ENCODE data around the gene CBLB. TPM values are rescaled to one million over a fixed set of nuclear protein-coding genes. Genes with fewer than 3 reads are reported as not detected.
"Not testable (repeated sequence)": the region's sequence is repeated elsewhere in the genome, so short reads cannot be mapped to it uniquely, and the experiment has no call there.

Gene CBLB
- polyA plus RNA-seq, 2 donors = 3.8 to 4.8 TPM

GRCh38 chr3:105771392-105771791, 97.4 kb downstream of the CBLB start:
- Histone ChIP-seq H3K36me3 (ENCODE audit: control insufficient read depth in 2 of 2, insufficient read depth in 2 of 2, low read length in 1 of 2) (no peaks in the 10 kb centered on the region), H3K27ac (ENCODE audit: low read depth in 2 of 2, low read length in 1 of 2) (no peak overlapping the region), H3K27me3 (ENCODE audit: control insufficient read depth in 1 of 2, insufficient read depth in 2 of 2, low read length in 2 of 2) (no peaks in the 10 kb centered on the region), H3K4me1 (ENCODE audit: control insufficient read depth in 2 of 2, insufficient read depth in 2 of 2, low read length in 1 of 2) (no peaks in the 10 kb centered on the region), H3K9me3 (ENCODE audit: control insufficient read depth in 2 of 2, insufficient read depth in 1 of 2, low read depth in 1 of 2, low read length in 1 of 2) (no peaks in the 10 kb centered on the region), H3K4me3 (ENCODE audit: low read depth in 1 of 2, low read length in 2 of 2) (no peak overlapping the region)
- WGBS, 2 donors = 93 to 100% methylated on average over 1 of the region's 1 CpG

- H3K27ac ChIP-seq (ENCODE audit: low read depth in 2 of 2, low read length in 1 of 2) = no peak overlapping the region
- H3K4me1 ChIP-seq (ENCODE audit: control insufficient read depth in 2 of 2, insufficient read depth in 2 of 2, low read length in 1 of 2) = no peaks in the 10 kb centered on the region
- H3K9me3 ChIP-seq (ENCODE audit: control insufficient read depth in 2 of 2, insufficient read depth in 1 of 2, low read depth in 1 of 2, low read length in 1 of 2) = no peaks in the 10 kb centered on the region
- 93 to 97% methylated on average over 4 of the region's 4 CpGs for WGBS, 2 donors
- no peaks in the 10 kb centered on the region for H3K36me3 ChIP-seq (ENCODE audit: control insufficient read depth in 2 of 2, insufficient read depth in 2 of 2, low read length in 1 of 2)
- no peaks in the 10 kb centered on the region for H3K27me3 ChIP-seq (ENCODE audit: control insufficient read depth in 1 of 2, insufficient read depth in 2 of 2, low read length in 2 of 2)
- H3K4me3 ChIP-seq (ENCODE audit: low read depth in 1 of 2, low read length in 2 of 2) = no peak overlapping the region
Observed at GRCh38 chr3:105770410-105770809, 98.4 kb downstream of the CBLB start.

- Histone ChIP-seq H3K27ac (ENCODE audit: low read depth in 2 of 2, low read length in 1 of 2) (no peak overlapping the region), H3K36me3 (ENCODE audit: control insufficient read depth in 2 of 2, insufficient read depth in 2 of 2, low read length in 1 of 2) (no peaks in the 10 kb centered on the region), H3K4me3 (ENCODE audit: low read depth in 1 of 2, low read length in 2 of 2) (no peak overlapping the region), H3K4me1 (ENCODE audit: control insufficient read depth in 2 of 2, insufficient read depth in 2 of 2, low read length in 1 of 2) (no peaks in the 10 kb centered on the region), H3K27me3 (ENCODE audit: control insufficient read depth in 1 of 2, insufficient read depth in 2 of 2, low read length in 2 of 2) (no peaks in the 10 kb centered on the region), H3K9me3 (ENCODE audit: control insufficient read depth in 2 of 2, insufficient read depth in 1 of 2, low read depth in 1 of 2, low read length in 1 of 2) (no peaks in the 10 kb centered on the region)
Observed at GRCh38 chr3:105767776-105768175, 101.0 kb downstream of the CBLB start.

GRCh38 chr3:105767216-105767615, 101.6 kb downstream of the CBLB start:
- no peaks in the 10 kb centered on the region for H3K27me3 ChIP-seq (ENCODE audit: control insufficient read depth in 1 of 2, insufficient read depth in 2 of 2, low read length in 2 of 2)
- no peak overlapping the region for H3K27ac ChIP-seq (ENCODE audit: low read depth in 2 of 2, low read length in 1 of 2)
- no peak overlapping the region for H3K4me3 ChIP-seq (ENCODE audit: low read depth in 1 of 2, low read length in 2 of 2)
- no peaks in the 10 kb centered on the region for H3K36me3 ChIP-seq (ENCODE audit: control insufficient read depth in 2 of 2, insufficient read depth in 2 of 2, low read length in 1 of 2)
- WGBS, 2 donors = 62 to 69% methylated on average over 3 of the region's 3 CpGs
- peaks cover 0 to 4% of the 10 kb centered on the region in 2 donors for H3K9me3 ChIP-seq (ENCODE audit: control insufficient read depth in 2 of 2, insufficient read depth in 1 of 2, low read depth in 1 of 2, low read length in 1 of 2)
- H3K4me1 ChIP-seq (ENCODE audit: control insufficient read depth in 2 of 2, insufficient read depth in 2 of 2, low read length in 1 of 2) = no peaks in the 10 kb centered on the region

- H3K27me3 ChIP-seq (ENCODE audit: control insufficient read depth in 1 of 2, insufficient read depth in 2 of 2, low read length in 2 of 2) = no peaks in the 10 kb centered on the region
- H3K4me3 ChIP-seq (ENCODE audit: low read depth in 1 of 2, low read length in 2 of 2) = no peak overlapping the region
- H3K36me3 ChIP-seq (ENCODE audit: control insufficient read depth in 2 of 2, insufficient read depth in 2 of 2, low read length in 1 of 2) = no peaks in the 10 kb centered on the region
- no peak overlapping the region for H3K27ac ChIP-seq (ENCODE audit: low read depth in 2 of 2, low read length in 1 of 2)
- H3K4me1 ChIP-seq (ENCODE audit: control insufficient read depth in 2 of 2, insufficient read depth in 2 of 2, low read length in 1 of 2) = no peaks in the 10 kb centered on the region
- H3K9me3 ChIP-seq (ENCODE audit: control insufficient read depth in 2 of 2, insufficient read depth in 1 of 2, low read depth in 1 of 2, low read length in 1 of 2) = peaks cover 0 to 5% of the 10 kb centered on the region in 2 donors
Observed at GRCh38 chr3:105765308-105765639, 103.5 kb downstream of the CBLB start.

GRCh38 chr3:105764378-105765307, 104.2 kb downstream of the CBLB start:
- Histone ChIP-seq H3K36me3 (ENCODE audit: control insufficient read depth in 2 of 2, insufficient read depth in 2 of 2, low read length in 1 of 2) (no peaks in the 10 kb centered on the region), H3K4me1 (ENCODE audit: control insufficient read depth in 2 of 2, insufficient read depth in 2 of 2, low read length in 1 of 2) (no peaks in the 10 kb centered on the region), H3K9me3 (ENCODE audit: control insufficient read depth in 2 of 2, insufficient read depth in 1 of 2, low read depth in 1 of 2, low read length in 1 of 2) (peaks cover 0 to 6% of the 10 kb centered on the region in 2 donors), H3K27me3 (ENCODE audit: control insufficient read depth in 1 of 2, insufficient read depth in 2 of 2, low read length in 2 of 2) (no peaks in the 10 kb centered on the region), H3K27ac (ENCODE audit: low read depth in 2 of 2, low read length in 1 of 2) (no peak overlapping the region), H3K4me3 (ENCODE audit: low read depth in 1 of 2, low read length in 2 of 2) (no peak overlapping the region)
- 75 to 84% methylated on average over 2 of the region's 2 CpGs for WGBS, 2 donors

GRCh38 chr3:105763659-105764036, 105.2 kb downstream of the CBLB start:
- Histone ChIP-seq H3K36me3 (ENCODE audit: control insufficient read depth in 2 of 2, insufficient read depth in 2 of 2, low read length in 1 of 2) (peaks cover 0 to 2% of the 10 kb centered on the region in 2 donors), H3K4me1 (ENCODE audit: control insufficient read depth in 2 of 2, insufficient read depth in 2 of 2, low read length in 1 of 2) (no peaks in the 10 kb centered on the region), H3K4me3 (ENCODE audit: low read depth in 1 of 2, low read length in 2 of 2) (no peak overlapping the region), H3K27ac (ENCODE audit: low read depth in 2 of 2, low read length in 1 of 2) (no peak overlapping the region), H3K27me3 (ENCODE audit: control insufficient read depth in 1 of 2, insufficient read depth in 2 of 2, low read length in 2 of 2) (no peaks in the 10 kb centered on the region), H3K9me3 (ENCODE audit: control insufficient read depth in 2 of 2, insufficient read depth in 1 of 2, low read depth in 1 of 2, low read length in 1 of 2) (peaks cover 5 to 12% of the 10 kb centered on the region in 2 donors)

GRCh38 chr3:105762749-105763658, 105.8 kb downstream of the CBLB start:
- peaks cover 2 to 3% of the 10 kb centered on the region in 2 donors for H3K4me1 ChIP-seq (ENCODE audit: control insufficient read depth in 2 of 2, insufficient read depth in 2 of 2, low read length in 1 of 2)
- WGBS, 2 donors = 93 to 95% methylated on average over 13 of the region's 13 CpGs
- no peak overlapping the region for H3K4me3 ChIP-seq (ENCODE audit: low read depth in 1 of 2, low read length in 2 of 2)
- H3K36me3 ChIP-seq (ENCODE audit: control insufficient read depth in 2 of 2, insufficient read depth in 2 of 2, low read length in 1 of 2) = peaks cover 0 to 5% of the 10 kb centered on the region in 2 donors
- H3K27ac ChIP-seq (ENCODE audit: low read depth in 2 of 2, low read length in 1 of 2) = no peak overlapping the region
- peaks cover 8 to 16% of the 10 kb centered on the region in 2 donors for H3K9me3 ChIP-seq (ENCODE audit: control insufficient read depth in 2 of 2, insufficient read depth in 1 of 2, low read depth in 1 of 2, low read length in 1 of 2)
- no peaks in the 10 kb centered on the region for H3K27me3 ChIP-seq (ENCODE audit: control insufficient read depth in 1 of 2, insufficient read depth in 2 of 2, low read length in 2 of 2)

- H3K4me3 ChIP-seq (ENCODE audit: low read depth in 1 of 2, low read length in 2 of 2); H3K27ac ChIP-seq (ENCODE audit: low read depth in 2 of 2, low read length in 1 of 2): not testable (repeated sequence)
- 75 to 94% methylated on average over 1 of the region's 1 CpG for WGBS, 2 donors
Observed at GRCh38 chr3:105762214-105762613, 106.6 kb downstream of the CBLB start.

More at GRCh38 chr3:105762214-105762613, 106.6 kb downstream of the CBLB start:
- H3K36me3 ChIP-seq (ENCODE audit: control insufficient read depth in 2 of 2, insufficient read depth in 2 of 2, low read length in 1 of 2); H3K27me3 ChIP-seq (ENCODE audit: control insufficient read depth in 1 of 2, insufficient read depth in 2 of 2, low read length in 2 of 2); H3K4me1 ChIP-seq (ENCODE audit: control insufficient read depth in 2 of 2, insufficient read depth in 2 of 2, low read length in 1 of 2): not testable (repeated sequence)
- peaks cover 8 to 16% of the 10 kb centered on the region in 2 donors for H3K9me3 ChIP-seq (ENCODE audit: control insufficient read depth in 2 of 2, insufficient read depth in 1 of 2, low read depth in 1 of 2, low read length in 1 of 2)

Data from esophagus (tissue), 2 donors.